ENCODE results near the gene MTSS2. TPM values are rescaled to one million over a fixed set of nuclear protein-coding genes. Genes with fewer than 3 reads are reported as not detected.
"Not testable (repeated sequence)": the region's sequence is repeated elsewhere in the genome, so short reads cannot be mapped to it uniquely, and the experiment has no call there.

MTSS2 gene
- total RNA-seq, 1 donor from 2014 or later = 83.9 TPM

DNA sequence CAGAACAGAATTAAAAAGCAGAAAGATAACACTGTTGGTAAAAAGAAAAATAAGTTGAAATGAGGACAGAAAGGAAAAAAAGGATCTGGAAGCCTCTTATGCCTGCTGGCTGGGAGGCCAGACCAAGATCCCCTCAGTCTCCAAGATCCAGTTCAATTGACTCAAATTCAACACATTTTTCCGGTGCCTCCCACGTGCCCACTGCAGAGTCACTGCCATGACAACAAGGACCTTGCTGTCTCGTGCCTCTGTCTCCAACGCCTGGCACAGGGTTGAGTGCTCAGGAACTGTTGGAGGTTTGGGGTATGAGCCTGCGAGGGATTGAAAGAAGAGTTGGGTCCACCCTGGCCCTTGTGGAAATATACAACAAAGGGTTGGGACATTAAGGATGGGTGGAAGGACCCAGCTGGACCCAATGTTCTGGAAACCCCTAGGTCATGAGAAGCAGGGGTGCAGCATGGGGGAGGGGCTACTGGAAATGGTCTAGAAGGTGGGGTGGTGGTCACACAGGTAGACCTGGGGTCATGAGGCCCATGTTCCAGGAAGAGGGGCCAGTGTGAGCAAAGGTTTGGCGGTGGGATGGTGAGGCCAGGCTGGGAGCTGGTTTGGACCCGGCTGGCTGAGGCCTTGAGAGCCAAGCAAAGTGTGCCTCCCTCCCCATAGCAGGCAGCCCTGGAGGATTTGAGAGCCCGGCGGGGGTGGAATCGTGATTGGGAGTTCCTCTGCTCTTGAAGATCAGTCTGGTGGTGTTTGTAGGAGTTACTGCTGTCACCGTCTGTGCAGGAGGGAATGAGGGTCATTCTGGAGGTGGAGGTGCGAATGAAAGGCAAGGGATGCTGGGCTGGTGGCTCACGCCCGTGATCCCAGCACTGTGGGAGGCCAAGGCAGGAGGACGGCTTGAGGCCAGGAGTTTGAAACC, 38.2 kb downstream of the MTSS2 start:
- DNase-seq = no peak
- Histone ChIP-seq H3K4me1 (peaks cover 9% of the 10 kb centered on the region), H3K27me3 (ENCODE audit: low read depth) (no peaks in the 10 kb centered on the region), H3K27ac (replicated peaks) (no peak overlapping the region), H3K36me3 (no peaks in the 10 kb centered on the region), H3K9me3 (replicated peaks) (no peaks in the 10 kb centered on the region), H3K4me3 (no peak overlapping the region)
- intact Hi-C loops (cut with micrococcal nuclease) = no loop called here
- TF ChIP-seq, protein P1, sequence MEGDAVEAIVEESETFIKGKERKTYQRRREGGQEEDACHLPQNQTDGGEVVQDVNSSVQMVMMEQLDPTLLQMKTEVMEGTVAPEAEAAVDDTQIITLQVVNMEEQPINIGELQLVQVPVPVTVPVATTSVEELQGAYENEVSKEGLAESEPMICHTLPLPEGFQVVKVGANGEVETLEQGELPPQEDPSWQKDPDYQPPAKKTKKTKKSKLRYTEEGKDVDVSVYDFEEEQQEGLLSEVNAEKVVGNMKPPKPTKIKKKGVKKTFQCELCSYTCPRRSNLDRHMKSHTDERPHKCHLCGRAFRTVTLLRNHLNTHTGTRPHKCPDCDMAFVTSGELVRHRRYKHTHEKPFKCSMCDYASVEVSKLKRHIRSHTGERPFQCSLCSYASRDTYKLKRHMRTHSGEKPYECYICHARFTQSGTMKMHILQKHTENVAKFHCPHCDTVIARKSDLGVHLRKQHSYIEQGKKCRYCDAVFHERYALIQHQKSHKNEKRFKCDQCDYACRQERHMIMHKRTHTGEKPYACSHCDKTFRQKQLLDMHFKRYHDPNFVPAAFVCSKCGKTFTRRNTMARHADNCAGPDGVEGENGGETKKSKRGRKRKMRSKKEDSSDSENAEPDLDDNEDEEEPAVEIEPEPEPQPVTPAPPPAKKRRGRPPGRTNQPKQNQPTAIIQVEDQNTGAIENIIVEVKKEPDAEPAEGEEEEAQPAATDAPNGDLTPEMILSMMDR (IDR thresholded peaks at IDR 0.05; ENCODE audit: borderline replicate concordance) = no peak

DNA sequence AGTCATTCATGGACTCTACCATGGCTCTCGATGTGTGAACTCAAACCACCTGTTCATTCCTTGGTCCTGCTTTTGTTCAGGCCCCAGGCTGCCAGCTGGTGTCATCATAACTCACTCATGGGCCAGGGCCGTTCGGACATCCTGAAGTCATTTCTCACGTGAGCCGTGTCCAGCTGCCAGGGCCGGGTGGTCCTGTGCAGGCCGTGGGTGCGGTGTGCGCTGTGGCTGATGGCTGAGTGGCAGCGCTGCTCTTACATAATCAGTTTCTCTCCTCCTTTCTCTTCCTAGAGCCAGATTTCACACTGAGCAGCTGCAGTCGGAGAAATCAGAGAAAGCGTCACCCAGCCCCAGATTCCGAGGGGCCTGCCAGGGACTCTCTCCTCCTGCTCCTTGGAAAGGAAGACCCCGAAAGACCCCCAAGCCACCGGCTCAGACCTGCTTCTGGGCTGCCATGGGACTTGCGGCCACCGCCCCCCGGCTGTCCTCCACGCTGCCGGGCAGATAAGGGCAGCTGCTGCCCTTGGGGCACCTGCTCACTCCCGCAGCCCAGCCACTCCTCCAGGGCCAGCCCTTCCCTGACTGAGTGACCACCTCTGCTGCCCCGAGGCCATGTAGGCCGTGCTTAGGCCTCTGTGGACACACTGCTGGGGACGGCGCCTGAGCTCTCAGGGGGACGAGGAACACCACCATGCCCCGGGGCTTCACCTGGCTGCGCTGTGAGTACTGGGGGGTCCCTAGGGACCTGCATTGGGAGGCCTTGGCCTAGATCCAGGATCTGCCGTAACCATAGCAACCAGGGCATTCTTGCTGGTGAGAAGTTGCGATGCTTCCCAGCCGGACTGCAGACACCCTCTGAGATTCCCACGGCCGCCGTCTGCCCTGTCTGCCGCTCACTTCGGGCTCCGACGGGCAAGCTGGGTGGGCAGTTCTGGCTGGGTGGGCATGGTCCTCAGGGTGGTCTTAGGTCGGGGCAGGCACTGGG, 39.3 kb downstream of the MTSS2 start, which contains the start of gene IL34:
Gene IL34, plus strand, starts transcription at position 300 of the 982 bp plus-strand sequence. Its CDS starts 389 bp downstream, at position 689.
- Histone ChIP-seq H3K27ac (replicated peaks) (no peak within 1 kb of the TSS), H3K4me1 (peaks cover 9% of the 10 kb centered on the region), H3K9me3 (replicated peaks) (no peaks in the 10 kb centered on the region), H3K4me3 (peak within 1 kb of the TSS; percentile 37), H3K36me3 (no peaks in the 10 kb centered on the region), H3K27me3 (ENCODE audit: low read depth) (no peaks in the 10 kb centered on the region)
- intact Hi-C loops (cut with micrococcal nuclease) = no loop called here
- TF ChIP-seq, protein P1 (IDR thresholded peaks at IDR 0.05; ENCODE audit: borderline replicate concordance) = no peak
- DNase-seq = no peak

DNA sequence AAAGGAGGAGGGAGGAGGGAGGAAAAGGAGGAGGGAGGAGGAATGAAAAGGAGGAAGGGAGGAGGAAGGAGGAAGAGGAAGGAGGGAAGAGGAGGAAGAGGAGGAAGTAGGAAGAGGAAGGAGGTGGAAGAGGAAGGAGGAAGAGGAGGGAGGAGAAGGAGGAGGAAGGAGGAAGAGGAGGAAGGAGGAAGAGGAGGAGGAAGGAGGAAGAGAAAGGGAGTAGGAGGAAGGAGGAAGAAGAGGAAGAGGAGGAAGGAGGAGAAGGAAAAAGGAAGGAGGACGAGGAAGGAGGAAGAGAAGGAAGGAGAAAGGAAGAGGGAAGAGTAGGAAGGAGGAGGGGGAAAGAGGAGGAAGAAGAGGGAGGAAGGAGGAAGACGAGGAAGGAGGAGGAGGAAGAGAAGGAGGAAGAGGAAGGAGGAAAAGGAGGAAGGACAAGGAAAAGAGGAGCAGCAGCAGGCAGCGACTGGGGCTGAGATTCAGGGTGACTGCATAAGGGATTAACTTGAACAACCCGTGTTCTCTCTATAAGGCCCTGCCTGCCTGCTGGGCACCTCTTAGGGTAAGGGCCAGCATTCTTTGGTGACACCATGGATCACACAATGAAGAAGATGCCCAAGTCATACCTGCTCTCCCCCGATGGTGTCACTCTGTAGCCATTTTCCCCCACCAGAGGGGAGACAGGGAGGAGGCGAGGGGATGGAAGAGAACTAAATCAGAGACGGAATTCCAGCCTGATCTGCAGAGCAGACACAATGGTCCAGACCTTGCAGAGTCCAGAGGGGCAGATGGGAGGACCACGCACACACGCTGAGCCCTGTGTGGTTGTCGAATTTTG, 40.9 kb downstream of the MTSS2 start:
- Histone ChIP-seq H3K9me3 (replicated peaks) (no peaks in the 10 kb centered on the region), H3K27me3 (ENCODE audit: low read depth) (no peaks in the 10 kb centered on the region), H3K4me1 (peaks cover 9% of the 10 kb centered on the region), H3K36me3 (no peaks in the 10 kb centered on the region), H3K27ac (replicated peaks) (no peak overlapping the region), H3K4me3 (no peak overlapping the region)
- DNase-seq = no peak
- TF ChIP-seq, protein P1 (IDR thresholded peaks at IDR 0.05; ENCODE audit: borderline replicate concordance) = no peak
- intact Hi-C loops (cut with micrococcal nuclease) = no loop called here

DNA sequence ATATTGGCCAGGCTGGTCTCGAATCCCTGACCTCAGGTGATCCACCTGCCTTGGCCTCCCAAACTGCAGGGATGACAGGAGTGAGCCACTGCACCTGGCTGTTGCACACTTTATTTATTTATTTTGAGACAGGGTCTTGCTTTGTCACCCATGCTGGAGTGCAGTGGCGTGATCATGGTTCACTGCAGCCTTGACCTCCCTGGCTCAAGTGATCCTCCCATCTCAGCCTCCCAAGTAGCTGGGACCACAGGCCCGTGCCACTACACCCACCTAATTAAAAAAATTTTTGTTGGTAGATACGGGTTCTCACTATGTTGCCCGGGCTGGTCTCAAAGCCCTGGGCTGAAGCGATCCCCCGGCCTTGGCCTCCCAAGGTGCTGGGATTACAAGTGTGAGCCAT, 42.6 kb downstream of the MTSS2 start:
- peaks cover 15% of the 10 kb centered on the region for H3K4me1 ChIP-seq
- H3K27ac ChIP-seq (replicated peaks); H3K36me3 ChIP-seq; H3K9me3 ChIP-seq (replicated peaks); H3K4me3 ChIP-seq; DNase-seq; intact Hi-C loops (cut with micrococcal nuclease); H3K27me3 ChIP-seq (ENCODE audit: low read depth): not testable (repeated sequence)

DNA sequence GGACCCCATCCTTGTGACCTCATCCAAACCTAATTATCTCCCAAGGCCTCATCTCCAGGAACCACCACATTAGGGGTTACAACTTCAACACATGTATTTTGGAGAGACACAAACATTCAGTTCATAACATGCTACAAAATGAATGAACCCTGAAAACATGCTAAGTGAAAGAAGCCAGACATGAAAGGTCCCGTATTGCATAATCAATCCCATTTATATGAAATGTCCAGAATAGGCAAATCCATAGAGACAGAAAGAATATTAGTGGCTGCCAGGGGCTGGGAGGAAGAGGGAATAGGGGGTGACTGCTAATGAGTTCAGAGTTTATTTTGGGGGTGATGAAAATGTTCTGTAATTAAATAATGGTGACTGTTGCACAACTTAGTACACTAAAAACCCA, 43.2 kb downstream of the MTSS2 start:
- no peaks in the 10 kb centered on the region for H3K36me3 ChIP-seq
- H3K27me3 ChIP-seq (ENCODE audit: low read depth) = no peaks in the 10 kb centered on the region
- H3K4me1 ChIP-seq = peaks cover 15% of the 10 kb centered on the region
- no peak overlapping the region for H3K27ac ChIP-seq (replicated peaks)
- no peaks in the 10 kb centered on the region for H3K9me3 ChIP-seq (replicated peaks)
- TF ChIP-seq, protein P1 (IDR thresholded peaks at IDR 0.05; ENCODE audit: borderline replicate concordance) = no peak
- intact Hi-C loops (cut with micrococcal nuclease) = no loop called here
- DNase-seq = no peak
- H3K4me3 ChIP-seq = no peak overlapping the region
